Neural crest cell (in vitro differentiated cells): ENCODE measurements around the gene ZNF385B. TPM values are rescaled to one million over a fixed set of nuclear protein-coding genes. Genes with fewer than 3 reads are reported as not detected.

Experiments used
- DNase-seq: peaks from one replicate; pipeline ENCODE4 v3.0.0; 2021; ENCODE audit warnings: low read depth, mixed read lengths, low spot score
- H3K27ac Mint-ChIP-seq: one replicate; pipeline ENCODE4 v1.8.0; 2021; ENCODE audit warnings: mild to moderate bottlenecking, mixed read lengths; ENCODE audit not compliant: unreplicated experiment
- H3K27me3 Mint-ChIP-seq: 2 replicates; pipeline ENCODE4 v1.8.0; 2021; ENCODE audit warnings: low read depth, mild to moderate bottlenecking, mixed read lengths
- H3K36me3 Mint-ChIP-seq: 2 replicates; pipeline ENCODE4 v1.8.0; 2021; ENCODE audit warnings: low read depth, mild to moderate bottlenecking, mixed read lengths
- H3K4me1 Mint-ChIP-seq: 2 replicates; pipeline ENCODE4 v1.8.0; 2021; ENCODE audit warnings: mixed read lengths
- H3K4me3 Mint-ChIP-seq: one replicate; pipeline ENCODE4 v1.8.0; 2021; ENCODE audit warnings: mild to moderate bottlenecking, mixed read lengths
- H3K9me3 Mint-ChIP-seq: 2 replicates; pipeline ENCODE4 v1.8.0; 2021; ENCODE audit warnings: mixed read lengths
- total RNA-seq: library from RNA; stranded (reverse); gene quantifications from 2 replicates; pipeline ENCODE4 v1.2.1, GENCODE V29; 2021
- TF ChIP-seq, protein P1 (sequence below): fragments of 200-600 bp; sonication (generic); conservative IDR thresholded peaks from 2 replicates; pipeline ENCODE4 v1.5.0; 2021; ENCODE audit warnings: antibody characterized with exemption, mild to moderate bottlenecking

ZNF385B gene
- total RNA-seq, 1 donor from 2014 or later: 2.1 TPM

DNA sequence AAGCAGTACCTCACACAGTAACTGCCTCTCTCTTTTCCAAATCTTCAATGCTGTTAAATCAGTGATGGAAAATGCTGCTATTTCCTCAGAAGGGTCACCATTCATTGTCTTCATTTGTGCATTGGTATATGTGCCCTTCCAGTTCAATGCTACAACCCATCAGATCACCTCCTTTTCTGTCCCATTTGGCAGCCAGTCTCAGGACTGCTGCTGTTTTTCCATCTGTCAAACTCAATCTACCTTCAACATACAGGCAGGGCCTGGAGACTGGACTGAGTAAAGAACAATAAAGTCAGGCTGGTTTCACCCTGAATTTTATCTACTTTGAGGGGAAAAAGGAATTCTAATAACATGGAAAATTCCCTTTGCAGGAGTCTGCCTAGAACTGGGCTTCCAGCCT is 17.9 kb downstream of the ZNF385B start:
- Mint-ChIP-seq H3K27ac (no peak overlapping the region), H3K27me3 (peaks cover 6% of the 10 kb centered on the region), H3K4me3 (no peak overlapping the region), H3K36me3 (no peaks in the 10 kb centered on the region), H3K4me1 (no peaks in the 10 kb centered on the region), H3K9me3 (no peaks in the 10 kb centered on the region)
- TF ChIP-seq, protein P1, sequence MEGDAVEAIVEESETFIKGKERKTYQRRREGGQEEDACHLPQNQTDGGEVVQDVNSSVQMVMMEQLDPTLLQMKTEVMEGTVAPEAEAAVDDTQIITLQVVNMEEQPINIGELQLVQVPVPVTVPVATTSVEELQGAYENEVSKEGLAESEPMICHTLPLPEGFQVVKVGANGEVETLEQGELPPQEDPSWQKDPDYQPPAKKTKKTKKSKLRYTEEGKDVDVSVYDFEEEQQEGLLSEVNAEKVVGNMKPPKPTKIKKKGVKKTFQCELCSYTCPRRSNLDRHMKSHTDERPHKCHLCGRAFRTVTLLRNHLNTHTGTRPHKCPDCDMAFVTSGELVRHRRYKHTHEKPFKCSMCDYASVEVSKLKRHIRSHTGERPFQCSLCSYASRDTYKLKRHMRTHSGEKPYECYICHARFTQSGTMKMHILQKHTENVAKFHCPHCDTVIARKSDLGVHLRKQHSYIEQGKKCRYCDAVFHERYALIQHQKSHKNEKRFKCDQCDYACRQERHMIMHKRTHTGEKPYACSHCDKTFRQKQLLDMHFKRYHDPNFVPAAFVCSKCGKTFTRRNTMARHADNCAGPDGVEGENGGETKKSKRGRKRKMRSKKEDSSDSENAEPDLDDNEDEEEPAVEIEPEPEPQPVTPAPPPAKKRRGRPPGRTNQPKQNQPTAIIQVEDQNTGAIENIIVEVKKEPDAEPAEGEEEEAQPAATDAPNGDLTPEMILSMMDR: no peak
- DNase-seq: no peak

GRCh38 chr2:179842498-179843153 is 18.8 kb downstream of the ZNF385B start:
- H3K36me3 Mint-ChIP-seq: no peaks in the 10 kb centered on the region
- peaks cover 6% of the 10 kb centered on the region for H3K27me3 Mint-ChIP-seq
- TF ChIP-seq, protein P1: peak; percentile 61
- no peak overlapping the region for H3K4me3 Mint-ChIP-seq
- H3K4me1 Mint-ChIP-seq: no peaks in the 10 kb centered on the region
- H3K27ac Mint-ChIP-seq: no peak overlapping the region
- no peaks in the 10 kb centered on the region for H3K9me3 Mint-ChIP-seq
- peak; percentile 40 for DNase-seq

- Mint-ChIP-seq H3K4me3 (no peak overlapping the region), H3K27ac (no peak overlapping the region), H3K27me3 (peaks cover 4% of the 10 kb centered on the region), H3K9me3 (no peaks in the 10 kb centered on the region), H3K36me3 (no peaks in the 10 kb centered on the region), H3K4me1 (no peaks in the 10 kb centered on the region)
- no peak for DNase-seq
- TF ChIP-seq, protein P1: no peak
These were observed 20.6 kb downstream of the ZNF385B start for GRCh38 chr2:179840840-179841239.

- no peak overlapping the region for H3K27ac Mint-ChIP-seq
- DNase-seq: no peak
- TF ChIP-seq, protein P1: no peak
- peaks cover 4% of the 10 kb centered on the region for H3K27me3 Mint-ChIP-seq
- H3K36me3 Mint-ChIP-seq: no peaks in the 10 kb centered on the region
- no peaks in the 10 kb centered on the region for H3K9me3 Mint-ChIP-seq
- no peak overlapping the region for H3K4me3 Mint-ChIP-seq
- no peaks in the 10 kb centered on the region for H3K4me1 Mint-ChIP-seq
These were observed 24.0 kb downstream of the ZNF385B start for GRCh38 chr2:179837408-179837807.

GRCh38 chr2:179830043-179830787 is 31.2 kb downstream of the ZNF385B start:
- Mint-ChIP-seq H3K27me3 (no peaks in the 10 kb centered on the region), H3K4me3 (no peak overlapping the region), H3K9me3 (no peaks in the 10 kb centered on the region), H3K4me1 (no peaks in the 10 kb centered on the region), H3K27ac (no peak overlapping the region), H3K36me3 (no peaks in the 10 kb centered on the region)
- TF ChIP-seq, protein P1: no peak
- DNase-seq: no peak
